Posterior vena cava (tissue), 2 donors: Measurements from ENCODE around the gene EBF3. TPM values are rescaled to one million over a fixed set of nuclear protein-coding genes. Genes with fewer than 3 reads are reported as not detected.

Source experiments
- DNase-seq: peaks from one replicate; pipeline ENCODE4 v3.0.0-alpha.2; 2020; ENCODE audit warnings: low spot score
- intact Hi-C, 2 donors: fragments of 100-400 bp; cut with DNase I; formaldehyde crosslinking; loops; one replicate each; pipeline versions ENCODE4 v1.14.1 to v1.14.2; 2022 to 2023
- total RNA-seq, 2 donors: library from RNA; stranded (reverse); fragmentation: NEBNext Ultra II Directional; extraction: Animal tissue kit (Norgen Biotek cat#: 25700); gene quantifications; one replicate each; pipeline ENCODE4 v1.2.1, GENCODE V29; 2021
- donor health status: DM: yes; HTN: yes; CAD: no.
- donor health status: DM: yes; HTN: yes; CAD: no.

The EBF3 gene
- total RNA-seq, 2 donors from 2014 or later, result 8.7 to 9.1 TPM

GRCh38 chr10:129972145-129972965 is 8.3 kb upstream of the EBF3 start:
- intact Hi-C loops, result loop anchor here in 1 of 2 donors (5.0 kb wide), 1 partner anchor 945 kb away; no protein-coding TSS in a partner anchor

GRCh38 chr10:129971381-129972144 is 7.5 kb upstream of the EBF3 start:
- intact Hi-C loops, result loop anchor here in 1 of 2 donors (5.0 kb wide), 1 partner anchor 944 kb away; no protein-coding TSS in a partner anchor
- DNase-seq, result peak; percentile 88

More at GRCh38 chr10:129972145-129972965, 8.3 kb upstream of the EBF3 start:
- DNase-seq, result peak; percentile 87

GRCh38 chr10:129970465-129971364 is 6.6 kb upstream of the EBF3 start:
- intact Hi-C loops, result loop anchor here in 1 of 2 donors (5.0 kb wide), 1 partner anchor 943 kb away; no protein-coding TSS in a partner anchor
- peak; percentile 78 for DNase-seq

- intact Hi-C loops, result loop anchor here (5.0 to 10.0 kb wide), 4 partner anchors 83 to 943 kb away; partner anchors contain the start of gene MGMT (in 1 of the 2)
- DNase-seq, result no peak
Observed at GRCh38 chr10:129969911-129970464, 5.9 kb upstream of the EBF3 start.

- intact Hi-C loops, result loop anchor here in 1 of 2 donors (5.0 to 10.0 kb wide), 3 partner anchors 82 to 937 kb away; partner anchors contain the start of gene MGMT
- peak; percentile 68 for DNase-seq
Observed at GRCh38 chr10:129969184-129969910, 5.3 kb upstream of the EBF3 start.

- intact Hi-C loops, result loop anchor here in 1 of 2 donors (5.0 to 10.0 kb wide), 3 partner anchors 82 to 937 kb away; partner anchors contain the start of gene MGMT
- DNase-seq, result peak; percentile 90
Observed at GRCh38 chr10:129968853-129969183, 4.7 kb upstream of the EBF3 start.

- intact Hi-C loops, result loop anchor here in 1 of 2 donors (5.0 to 10.0 kb wide), 3 partner anchors 81 to 936 kb away; partner anchors contain the start of gene MGMT
Observed at GRCh38 chr10:129968020-129968852, 4.2 kb upstream of the EBF3 start.

GRCh38 chr10:129967579-129968019 is 3.5 kb upstream of the EBF3 start:
- peak; percentile 76 for DNase-seq
- intact Hi-C loops, result loop anchor here in 1 of 2 donors (5.0 to 10.0 kb wide), 3 partner anchors 80 to 935 kb away; partner anchors contain the start of gene MGMT

More at GRCh38 chr10:129968020-129968852, 4.2 kb upstream of the EBF3 start:
- no peak for DNase-seq

- intact Hi-C loops, result loop anchor here in 1 of 2 donors (5.0 to 10.0 kb wide), 3 partner anchors 80 to 935 kb away; partner anchors contain the start of gene MGMT
- DNase-seq, result peak; percentile 69
Observed at GRCh38 chr10:129966889-129967578, 3.0 kb upstream of the EBF3 start.

GRCh38 chr10:129966370-129966888 is 2.4 kb upstream of the EBF3 start:
- intact Hi-C loops, result loop anchor here in 1 of 2 donors (5.0 to 10.0 kb wide), 3 partner anchors 79 to 934 kb away; partner anchors contain the start of gene MGMT
- peak; percentile 45 for DNase-seq

- no peak for DNase-seq
- intact Hi-C loops, result loop anchor here in 1 of 2 donors (5.0 to 10.0 kb wide), 3 partner anchors 79 to 934 kb away; partner anchors contain the start of gene MGMT
Observed at GRCh38 chr10:129965959-129966358, 1.9 kb upstream of the EBF3 start.

GRCh38 chr10:129965425-129965808 is 1.3 kb upstream of the EBF3 start:
- no peak for DNase-seq
- intact Hi-C loops, result loop anchor here in 1 of 2 donors (5.0 to 10.0 kb wide), 3 partner anchors 78 to 933 kb away; partner anchors contain the start of gene MGMT

- intact Hi-C loops, result loop anchor here in 1 of 2 donors (5.0 to 10.0 kb wide), 3 partner anchors 78 to 933 kb away; partner anchors contain the start of gene MGMT
- DNase-seq, result peak; percentile 81
Observed at GRCh38 chr10:129964611-129965424, 744 bp upstream of the EBF3 start.

- DNase-seq, result peak; percentile 87
- intact Hi-C loops, result loop anchor here in 1 of 2 donors (10.0 kb wide), 1 partner anchor 498 kb away; the partner anchor contains the start of gene MGMT
Observed at GRCh38 chr10:129962872-129963640, 1.0 kb downstream of the EBF3 start.
